GM04504 (cell line): Measurements from ENCODE around the gene SERPINA1.

ENCODE experiments used
- DNase-seq: peaks from one replicate; pipeline ENCODE4 v3.0.0-alpha.2; 2012; ENCODE audit warnings: low read depth

The SERPINA1 gene

DNA sequence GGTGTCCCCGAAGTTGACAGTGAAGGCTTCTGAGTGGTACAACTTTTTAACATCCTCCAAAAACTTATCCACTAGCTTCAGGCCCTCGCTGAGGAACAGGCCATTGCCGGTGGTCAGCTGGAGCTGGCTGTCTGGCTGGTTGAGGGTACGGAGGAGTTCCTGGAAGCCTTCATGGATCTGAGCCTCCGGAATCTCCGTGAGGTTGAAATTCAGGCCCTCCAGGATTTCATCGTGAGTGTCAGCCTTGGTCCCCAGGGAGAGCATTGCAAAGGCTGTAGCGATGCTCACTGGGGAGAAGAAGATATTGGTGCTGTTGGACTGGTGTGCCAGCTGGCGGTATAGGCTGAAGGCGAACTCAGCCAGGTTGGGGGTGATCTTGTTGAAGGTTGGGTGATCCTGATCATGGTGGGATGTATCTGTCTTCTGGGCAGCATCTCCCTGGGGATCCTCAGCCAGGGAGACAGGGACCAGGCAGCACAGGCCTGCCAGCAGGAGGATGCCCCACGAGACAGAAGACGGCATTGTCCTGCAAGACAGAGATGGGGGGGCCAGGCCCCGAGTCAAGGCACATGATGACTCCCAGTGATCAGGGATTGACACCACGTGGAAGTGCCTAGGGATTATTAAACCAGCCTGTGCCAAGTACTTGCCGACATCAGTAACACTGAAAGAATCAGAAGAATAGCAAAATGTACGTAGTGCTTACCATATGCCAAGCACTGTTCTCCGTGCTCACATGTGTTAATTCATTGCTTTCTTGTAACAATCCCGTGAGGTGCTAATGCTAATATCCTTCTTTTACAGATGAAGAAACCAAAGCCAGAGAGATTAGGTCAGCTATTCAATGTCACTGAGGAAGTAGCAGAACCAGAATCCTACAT lies 5.4 kb downstream of the SERPINA1 start:
- no peak for DNase-seq

DNA sequence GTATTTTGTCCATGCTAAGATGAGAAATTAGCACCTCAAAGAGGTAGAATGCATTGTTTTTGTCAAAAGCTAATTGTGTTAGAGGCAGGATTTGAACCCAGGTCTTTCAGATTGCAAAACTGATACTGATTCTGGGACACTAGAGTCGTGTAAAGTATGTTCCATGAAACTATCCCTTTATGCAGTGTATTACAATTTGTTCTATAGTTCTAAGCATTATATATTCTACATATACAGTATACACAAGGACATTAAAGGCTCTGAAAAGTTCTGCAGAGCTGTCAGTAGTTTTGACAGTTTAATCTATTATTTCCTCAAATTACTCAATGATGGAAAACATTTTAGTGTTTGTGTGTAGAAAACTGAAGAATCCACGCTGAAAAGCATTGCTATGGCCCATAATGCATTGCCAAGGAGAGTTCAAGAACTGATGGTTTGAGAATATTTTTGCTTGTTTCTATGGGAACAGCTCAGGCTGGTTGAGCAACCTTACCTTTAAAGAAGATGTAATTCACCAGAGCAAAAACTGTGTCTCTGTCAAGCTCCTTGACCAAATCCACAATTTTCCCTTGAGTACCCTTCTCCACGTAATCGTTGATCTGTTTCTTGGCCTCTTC lies 6.2 kb downstream of the SERPINA1 start:
- no peak for DNase-seq

- DNase-seq: no peak
These were observed 7.0 kb downstream of the SERPINA1 start for GRCh38 chr14:94381149-94382030.

DNA sequence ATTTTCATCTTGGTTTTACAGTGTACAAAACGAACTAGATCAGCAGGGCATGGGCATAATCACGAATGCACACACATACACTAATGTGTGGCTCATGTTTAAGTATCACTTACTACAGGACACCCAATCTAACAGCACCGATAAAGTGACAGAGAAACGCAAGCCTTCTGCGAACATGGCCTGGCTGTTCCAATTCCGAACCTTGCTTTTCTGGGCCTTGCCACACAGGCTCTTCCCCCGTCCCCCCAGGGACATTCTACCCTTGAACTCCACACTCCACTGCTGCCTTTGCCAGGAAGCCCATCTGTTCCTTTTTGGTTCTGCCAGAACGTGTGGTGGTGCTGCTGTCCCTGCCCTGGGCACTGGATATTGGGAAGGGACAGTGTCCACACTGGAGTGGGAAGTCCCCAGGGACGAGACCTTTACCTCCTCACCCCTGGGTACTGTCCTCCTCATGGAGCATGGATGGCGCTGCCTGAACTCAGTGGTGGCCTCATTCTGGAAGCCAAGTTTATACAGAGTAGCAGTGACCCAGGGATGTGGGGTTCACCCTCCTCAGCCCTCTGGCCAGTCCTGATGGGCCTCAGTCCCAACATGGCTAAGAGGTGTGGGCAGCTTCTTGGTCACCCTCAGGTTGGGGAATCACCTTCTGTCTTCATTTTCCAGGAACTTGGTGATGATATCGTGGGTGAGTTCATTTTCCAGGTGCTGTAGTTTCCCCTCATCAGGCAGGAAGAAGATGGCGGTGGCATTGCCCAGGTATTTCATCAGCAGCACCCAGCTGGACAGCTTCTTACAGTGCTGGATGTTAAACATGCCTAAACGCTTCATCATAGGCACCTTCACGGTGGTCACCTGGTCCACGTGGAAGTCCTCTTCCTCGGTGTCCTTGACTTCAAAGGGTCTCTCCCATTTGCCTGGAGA lies 7.9 kb downstream of the SERPINA1 start:
- no peak for DNase-seq

DNA sequence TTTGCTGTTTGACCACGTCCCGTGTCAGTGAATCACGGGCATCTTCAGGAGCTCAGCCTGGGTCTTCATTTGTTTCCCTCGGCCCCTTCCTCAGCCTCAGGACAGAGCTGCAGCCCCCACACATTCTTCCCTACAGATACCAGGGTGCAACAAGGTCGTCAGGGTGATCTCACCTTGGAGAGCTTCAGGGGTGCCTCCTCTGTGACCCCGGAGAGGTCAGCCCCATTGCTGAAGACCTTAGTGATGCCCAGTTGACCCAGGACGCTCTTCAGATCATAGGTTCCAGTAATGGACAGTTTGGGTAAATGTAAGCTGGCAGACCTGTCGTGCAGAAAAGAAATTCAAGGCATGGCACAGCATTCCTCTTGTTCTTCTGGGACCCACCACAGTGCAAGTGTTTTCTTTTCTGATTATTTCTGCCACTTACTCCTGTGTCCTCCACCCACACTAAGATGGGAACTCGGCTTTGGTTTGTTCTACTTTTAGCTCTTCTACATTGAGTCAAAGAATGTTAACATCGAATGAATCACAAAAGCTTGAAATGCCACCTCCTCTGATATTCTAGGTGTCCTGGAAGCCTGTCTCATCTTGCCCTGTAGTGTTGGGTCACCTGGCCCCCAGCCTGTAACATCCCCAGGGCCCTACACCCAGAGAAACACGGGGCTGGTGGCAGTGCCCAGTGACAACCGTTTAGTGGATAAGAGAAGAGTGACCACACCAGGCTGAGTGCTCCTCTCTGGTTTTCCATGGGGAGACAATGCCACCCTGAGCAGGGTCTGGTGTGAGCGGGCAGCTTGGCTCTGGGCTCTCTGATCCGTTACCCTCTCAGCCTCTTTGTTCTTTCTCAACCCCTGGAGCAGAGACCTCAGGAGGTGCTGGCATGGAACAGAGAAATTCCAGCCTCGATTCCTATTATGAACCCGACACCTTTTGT lies 8.8 kb downstream of the SERPINA1 start:
- no peak for DNase-seq

DNA sequence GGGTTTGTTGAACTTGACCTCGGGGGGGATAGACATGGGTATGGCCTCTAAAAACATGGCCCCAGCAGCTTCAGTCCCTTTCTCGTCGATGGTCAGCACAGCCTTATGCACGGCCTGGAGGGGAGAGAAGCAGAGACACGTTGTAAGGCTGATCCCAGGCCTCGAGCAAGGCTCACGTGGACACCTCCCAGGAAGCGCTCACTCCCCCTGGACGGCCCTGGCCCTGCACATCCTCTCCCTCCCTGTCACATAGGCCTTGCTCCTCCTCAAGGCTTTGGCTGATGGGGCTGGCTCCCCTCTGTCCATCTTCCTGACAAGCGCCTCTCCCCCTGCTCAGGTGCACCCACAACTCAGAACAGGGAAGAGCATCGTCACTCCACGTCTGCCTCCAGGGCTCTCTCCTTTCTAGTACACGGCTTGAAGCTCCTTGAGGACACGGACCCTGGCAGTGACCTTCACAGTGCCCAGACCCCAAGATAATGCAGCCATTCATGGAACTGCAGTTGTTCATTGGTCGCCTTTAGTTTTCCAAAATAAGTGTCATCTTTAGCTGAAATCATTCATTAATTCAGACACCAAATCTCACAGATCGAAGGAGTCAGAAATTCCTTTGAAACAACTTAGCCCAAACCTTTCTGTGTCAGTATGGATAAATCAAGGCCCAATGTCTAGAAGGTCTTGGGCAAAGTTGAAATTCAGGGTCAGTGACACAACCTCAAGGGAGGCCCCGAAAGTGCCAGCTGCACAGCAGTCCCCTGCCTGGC lies 9.7 kb downstream of the SERPINA1 start:
- DNase-seq: no peak

- DNase-seq: no peak
These were observed 10.4 kb downstream of the SERPINA1 start for GRCh38 chr14:94377866-94378470.

DNA sequence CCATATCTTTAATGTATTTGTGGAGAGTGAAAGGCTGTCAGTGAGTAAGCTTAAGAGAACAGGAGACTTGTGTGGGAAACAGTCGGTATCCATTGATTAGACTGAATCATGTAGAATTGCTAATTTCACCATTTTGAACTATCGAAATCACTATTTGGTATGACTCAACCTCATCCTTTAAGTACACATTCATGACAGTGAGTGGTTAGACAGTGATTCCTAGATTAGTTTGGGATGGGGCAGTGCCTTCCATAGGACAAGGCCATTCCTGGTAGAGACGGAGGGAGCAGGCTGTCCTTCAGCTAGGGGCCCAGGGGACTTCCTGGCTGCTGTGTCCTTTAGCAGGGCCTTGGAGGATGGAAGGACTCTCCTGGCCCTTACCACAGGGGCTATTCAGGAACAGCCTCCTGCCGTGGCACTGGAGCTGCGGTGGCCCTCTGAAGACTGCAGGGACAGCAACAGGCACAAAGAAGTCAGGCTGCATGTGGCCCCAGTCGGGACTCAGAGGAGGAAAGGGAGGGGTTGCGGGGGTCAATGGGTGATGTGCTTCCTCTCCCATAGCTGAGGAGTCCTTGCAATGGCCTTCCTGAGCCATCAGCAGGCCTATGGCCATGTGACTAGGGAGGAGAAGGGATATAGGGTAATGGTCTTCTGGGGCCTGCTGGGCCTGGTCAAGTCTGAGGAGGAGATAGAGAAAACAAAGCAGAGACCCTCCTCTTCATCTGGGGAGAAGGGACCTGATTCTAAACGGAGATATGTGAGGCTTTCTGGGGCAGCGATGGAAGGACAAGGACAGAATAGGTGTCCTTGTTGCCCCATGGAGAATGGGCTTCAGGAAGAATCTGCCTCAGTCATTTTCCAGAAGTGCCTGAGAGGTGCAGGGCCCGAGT lies 11.2 kb downstream of the SERPINA1 start:
- no peak for DNase-seq

GRCh38 chr14:94376108-94376975 lies 12.1 kb downstream of the SERPINA1 start:
- DNase-seq: no peak

DNA sequence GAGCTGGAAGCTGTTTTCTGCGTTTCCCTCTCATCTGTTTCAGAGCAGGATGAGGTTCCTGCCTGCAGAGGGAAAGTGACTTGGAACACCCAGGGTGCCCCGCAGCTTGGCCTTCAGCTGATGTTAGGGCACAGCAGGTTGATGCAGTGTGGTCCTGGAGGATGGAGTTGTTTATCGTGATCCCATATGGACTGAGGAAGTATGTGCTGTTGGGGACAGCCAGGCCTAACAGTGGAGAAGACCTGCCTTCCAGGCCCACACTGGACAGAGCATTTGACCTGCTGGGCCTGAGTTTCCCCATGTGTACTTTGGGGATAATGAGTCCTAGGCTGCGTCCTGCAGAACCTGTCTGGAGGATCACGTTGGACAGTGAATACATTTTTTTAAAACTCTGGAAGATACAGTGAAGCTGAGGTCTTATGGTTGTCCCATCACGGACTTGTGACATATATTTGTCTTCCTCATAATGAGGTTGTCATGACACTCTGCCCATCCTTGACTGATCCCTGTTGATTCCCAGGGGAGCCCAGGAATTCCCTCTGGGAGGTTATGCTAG lies 12.8 kb downstream of the SERPINA1 start:
- DNase-seq: no peak

GRCh38 chr14:94374749-94375260 lies 13.6 kb downstream of the SERPINA1 start:
- no peak for DNase-seq

DNA sequence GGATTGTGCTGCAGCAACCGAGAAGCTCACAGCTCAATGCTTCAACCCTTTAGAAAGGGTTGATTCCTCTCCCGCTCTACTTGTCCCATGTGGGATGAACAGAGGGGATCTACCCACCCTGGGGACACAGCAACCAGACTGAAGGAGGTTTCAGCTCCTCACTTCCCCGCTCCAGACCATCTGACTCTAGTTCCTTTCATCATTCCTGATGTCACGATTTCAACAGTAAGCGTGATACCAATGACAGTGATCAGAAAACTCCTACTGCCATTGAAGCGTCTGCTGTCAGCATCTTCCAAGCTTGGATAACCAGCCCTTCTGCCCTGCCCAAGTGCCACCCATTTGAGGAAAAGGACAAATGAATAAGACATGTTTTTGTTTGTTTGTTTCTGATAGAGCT lies 14.3 kb downstream of the SERPINA1 start:
- DNase-seq: no peak

DNA sequence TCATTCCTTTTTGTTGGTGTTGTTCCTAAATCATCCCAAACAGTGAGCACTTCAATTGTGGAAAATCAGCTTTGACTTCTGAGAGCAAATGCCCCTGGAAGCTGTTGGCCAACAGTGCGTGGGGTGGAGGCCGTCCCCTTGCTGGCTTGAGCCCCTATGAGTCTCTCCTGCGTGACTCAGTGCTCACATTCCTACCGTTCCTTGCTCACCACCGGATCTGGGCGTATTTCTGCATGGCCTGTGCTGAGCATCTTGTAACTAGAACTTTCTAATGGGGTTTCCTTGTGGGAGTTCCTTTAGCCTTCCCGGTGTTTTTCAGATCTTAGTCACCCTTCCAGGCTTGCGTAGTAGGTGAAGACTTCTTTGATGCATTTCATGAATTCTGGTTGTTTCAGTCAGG lies 14.7 kb downstream of the SERPINA1 start:
- DNase-seq: peak; percentile 92

- DNase-seq: no peak
These were observed 16.3 kb downstream of the SERPINA1 start for GRCh38 chr14:94372021-94372605.

DNA sequence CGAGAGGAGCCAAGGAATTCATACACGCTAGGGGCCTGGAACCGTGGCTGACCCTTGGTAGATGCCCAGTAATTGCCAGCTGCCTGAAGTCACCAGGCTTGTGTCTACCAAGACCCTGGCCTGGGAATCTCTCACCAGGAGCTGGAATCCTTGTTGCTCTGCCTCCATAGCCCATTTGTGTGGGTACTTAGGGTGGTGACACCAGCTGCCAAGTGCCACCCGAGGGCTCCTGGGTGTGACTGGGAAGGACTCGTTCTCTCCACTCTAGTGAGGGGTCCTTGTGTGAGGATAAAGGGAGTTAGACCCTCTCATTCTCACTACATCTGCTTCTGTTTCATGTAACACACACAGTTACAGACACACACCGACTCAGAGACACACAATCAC lies 17.9 kb downstream of the SERPINA1 start:
- DNase-seq: no peak
